ENCODE results near the gene GATC. TPM values are rescaled to one million over a fixed set of nuclear protein-coding genes. Genes with fewer than 3 reads are reported as not detected.
A peak's percentile ranks its signal among the peaks of the same experiment; 100 is the strongest.

GATC gene
- total and polyA plus RNA-seq, 2 experiments from 2014 or later = 15.9 to 18.3 TPM

DNA sequence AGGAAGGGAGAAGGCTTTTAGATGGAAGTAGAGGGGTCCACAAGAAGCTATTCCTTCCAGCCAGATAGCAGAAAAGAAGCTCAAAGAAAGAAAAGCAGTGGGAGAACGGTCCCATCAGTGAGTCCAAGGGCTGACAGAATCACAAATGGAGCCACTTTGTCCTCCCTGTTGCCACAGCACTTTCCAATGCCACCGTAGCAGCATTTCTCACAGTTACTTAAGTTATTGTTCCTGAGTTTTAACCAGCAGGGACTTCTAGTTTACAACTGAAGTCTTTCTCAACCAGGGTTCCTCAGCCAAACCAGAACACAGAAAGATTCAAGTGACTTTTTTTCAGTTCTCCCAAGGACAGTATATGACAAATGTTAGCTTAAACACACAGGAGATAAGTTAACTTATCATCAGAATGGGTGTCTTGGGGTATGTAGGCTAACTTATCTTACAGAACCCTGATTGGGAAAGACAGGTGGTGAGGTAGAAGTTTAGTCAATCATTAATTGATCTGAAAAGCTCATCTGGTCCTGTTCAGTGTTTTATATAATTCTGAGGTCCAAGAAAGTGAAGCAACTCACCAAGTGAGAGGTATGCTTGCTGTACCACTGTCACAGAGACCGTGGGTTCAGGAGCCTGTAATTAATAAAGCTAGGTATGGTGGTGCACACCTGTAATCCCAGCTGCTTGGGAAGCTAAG is 7.0 kb downstream of the GATC start:
- DNase-seq = no peak
- no peaks in the 10 kb centered on the region for H3K27me3 ChIP-seq (replicated peaks; ENCODE audit: insufficient read depth)
- H3K4me1 ChIP-seq (ENCODE audit: insufficient read depth) = no peaks in the 10 kb centered on the region
- H3K4me2 ChIP-seq (ENCODE audit: unreplicated experiment) = no peak overlapping the region
- TF ChIP-seq EZH2 (IDR thresholded peaks at IDR 0.05; ENCODE audit: insufficient read depth, poor library complexity, severe bottlenecking) (no peak), EZH2phosphoT487 (IDR thresholded peaks at IDR 0.05; ENCODE audit: insufficient read depth, low read depth) (no peak)
- in situ Hi-C loops (cut with MboI) = no loop called here
- peaks cover 32% of the 10 kb centered on the region for H3F3A ChIP-seq (ENCODE audit: insufficient read depth)
- H3K36me3 ChIP-seq (ENCODE audit: low read depth) = peaks cover 16% of the 10 kb centered on the region
- no peak overlapping the region for H2AFZ ChIP-seq
- WGBS, 2 experiments (ENCODE audit: low coverage in 1 of 2, low lambda C conversion rate in 2 of 2, missing lambda C conversion rate in 2 of 2) = 96 to 100% methylated on average over 3 of the region's 3 CpGs
- H3K27ac ChIP-seq = no peak overlapping the region
- no peaks in the 10 kb centered on the region for H3K9me3 ChIP-seq (ENCODE audit: low read depth)
- H3K9ac ChIP-seq = no peak overlapping the region
- H3K79me2 ChIP-seq (ENCODE audit: insufficient read depth) = peaks cover 51% of the 10 kb centered on the region
- no peak overlapping the region for H3K4me3 ChIP-seq
- H3K9me2 ChIP-seq (ENCODE audit: insufficient read depth) = no peaks in the 10 kb centered on the region
- no peaks in the 10 kb centered on the region for H4K20me1 ChIP-seq (ENCODE audit: insufficient read depth)

DNA sequence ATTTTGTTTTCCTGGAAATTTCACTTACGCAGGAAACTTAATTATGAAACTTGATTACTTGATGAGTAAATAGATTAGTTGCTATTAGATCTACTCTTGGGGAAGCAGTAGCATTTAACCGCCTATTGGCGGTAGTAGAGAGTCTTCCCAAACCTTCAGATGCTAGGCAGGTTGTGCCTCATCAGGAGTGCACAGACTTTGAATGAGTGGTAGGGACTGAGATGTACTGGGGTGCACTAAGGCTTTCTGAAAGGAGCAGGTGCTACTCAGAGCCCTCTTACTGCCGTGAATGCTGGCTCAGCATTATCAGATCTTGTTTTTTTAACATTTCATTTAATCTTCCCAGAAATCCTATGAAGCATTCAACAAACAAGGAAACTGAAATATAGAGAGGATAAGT is 7.7 kb downstream of the GATC start:
- H3K9me2 ChIP-seq (ENCODE audit: insufficient read depth) = no peaks in the 10 kb centered on the region
- no peak overlapping the region for H3K4me2 ChIP-seq (ENCODE audit: unreplicated experiment)
- WGBS, 2 experiments (ENCODE audit: low coverage in 1 of 2, low lambda C conversion rate in 2 of 2, missing lambda C conversion rate in 2 of 2) = 79 to 82% methylated on average over 4 of the region's 4 CpGs
- no peak overlapping the region for H3K27ac ChIP-seq
- no peaks in the 10 kb centered on the region for H3K4me1 ChIP-seq (ENCODE audit: insufficient read depth)
- DNase-seq = peak; percentile 63
- no peak overlapping the region for H2AFZ ChIP-seq
- H4K20me1 ChIP-seq (ENCODE audit: insufficient read depth) = no peaks in the 10 kb centered on the region
- peaks cover 33% of the 10 kb centered on the region for H3F3A ChIP-seq (ENCODE audit: insufficient read depth)
- in situ Hi-C loops (cut with MboI) = no loop called here
- no peak overlapping the region for H3K9ac ChIP-seq
- H3K36me3 ChIP-seq (ENCODE audit: low read depth) = peaks cover 23% of the 10 kb centered on the region
- no peaks in the 10 kb centered on the region for H3K27me3 ChIP-seq (replicated peaks; ENCODE audit: insufficient read depth)
- H3K9me3 ChIP-seq (ENCODE audit: low read depth) = no peaks in the 10 kb centered on the region
- no peak overlapping the region for H3K4me3 ChIP-seq
- TF ChIP-seq EZH2 (IDR thresholded peaks at IDR 0.05; ENCODE audit: insufficient read depth, poor library complexity, severe bottlenecking) = no peak
- peaks cover 51% of the 10 kb centered on the region for H3K79me2 ChIP-seq (ENCODE audit: insufficient read depth)

DNA sequence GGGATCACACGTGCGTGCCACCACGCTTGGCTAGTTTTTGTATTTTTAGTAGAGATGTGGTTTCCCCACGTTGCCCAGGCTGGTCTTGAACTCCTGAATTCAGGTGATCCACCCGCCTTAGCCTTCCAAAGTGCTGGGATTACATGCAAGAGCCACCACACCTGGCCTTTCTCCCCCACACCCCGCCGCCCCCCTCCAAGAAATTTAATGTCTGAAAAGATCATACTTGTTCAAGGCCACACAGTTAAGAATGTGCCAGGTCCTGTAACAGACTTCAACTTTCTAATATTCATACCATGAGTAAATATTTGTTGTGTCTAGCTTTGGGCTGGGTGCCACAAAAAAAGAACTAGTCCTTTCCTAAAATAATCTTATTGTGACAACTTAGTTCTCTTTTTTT is 9.1 kb downstream of the GATC start:
- Histone ChIP-seq H2AFZ (no peak overlapping the region), H3K4me3 (no peak overlapping the region), H3K36me3 (ENCODE audit: low read depth) (peaks cover 34% of the 10 kb centered on the region), H4K20me1 (ENCODE audit: insufficient read depth) (0 out of 2 replicates have a peak, but pooled peaks cover 2% of the 10 kb centered on the region), H3K9me3 (ENCODE audit: low read depth) (no peaks in the 10 kb centered on the region), H3K4me2 (ENCODE audit: unreplicated experiment) (no peak overlapping the region), H3K27ac (no peak overlapping the region), H3K4me1 (ENCODE audit: insufficient read depth) (no peaks in the 10 kb centered on the region), H3K79me2 (ENCODE audit: insufficient read depth) (peaks cover 48% of the 10 kb centered on the region), H3K9ac (no peak overlapping the region), H3K9me2 (ENCODE audit: insufficient read depth) (no peaks in the 10 kb centered on the region), H3K27me3 (replicated peaks; ENCODE audit: insufficient read depth) (no peaks in the 10 kb centered on the region), H3F3A (ENCODE audit: insufficient read depth) (peaks cover 43% of the 10 kb centered on the region)
- no peak for DNase-seq
- 79 to 84% methylated on average over 7 of the region's 7 CpGs for WGBS, 2 experiments (ENCODE audit: low coverage in 1 of 2, low lambda C conversion rate in 2 of 2, missing lambda C conversion rate in 2 of 2)
- TF ChIP-seq EZH2 (IDR thresholded peaks at IDR 0.05; ENCODE audit: insufficient read depth, poor library complexity, severe bottlenecking) = no peak
- no peak for TF ChIP-seq EZH2phosphoT487 (IDR thresholded peaks at IDR 0.05; ENCODE audit: insufficient read depth, low read depth)
- in situ Hi-C loops (cut with MboI) = no loop called here

DNA sequence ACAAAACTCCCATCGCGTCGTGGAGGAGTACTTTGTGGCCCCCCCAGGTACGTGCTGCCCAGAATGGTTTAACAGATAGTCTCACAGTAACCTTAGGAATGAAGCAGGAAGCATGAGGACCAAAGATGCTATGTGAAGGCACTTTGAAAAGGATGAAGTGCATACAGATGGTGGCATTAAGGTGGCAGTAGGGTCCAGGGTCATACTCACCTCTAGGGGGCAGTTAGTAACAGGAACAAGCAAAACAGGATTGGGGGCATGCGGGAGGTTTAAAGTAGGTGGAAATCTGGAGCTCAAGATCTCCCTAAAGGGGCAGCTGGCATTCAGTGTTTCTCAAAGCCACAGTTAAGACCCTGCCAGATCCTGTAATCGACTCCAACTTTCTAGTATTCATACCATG is 10.9 kb downstream of the GATC start:
- H3K27ac ChIP-seq = no peak overlapping the region
- DNase-seq = peak; percentile 14
- no peaks in the 10 kb centered on the region for H3K27me3 ChIP-seq (replicated peaks; ENCODE audit: insufficient read depth)
- in situ Hi-C loops (cut with MboI) = no loop called here
- H3K4me2 ChIP-seq (ENCODE audit: unreplicated experiment) = no peak overlapping the region
- peaks cover 54% of the 10 kb centered on the region for H3K79me2 ChIP-seq (ENCODE audit: insufficient read depth)
- H2AFZ ChIP-seq = no peak overlapping the region
- no peak overlapping the region for H3K9ac ChIP-seq
- H3F3A ChIP-seq (ENCODE audit: insufficient read depth) = peaks cover 59% of the 10 kb centered on the region
- WGBS, 2 experiments (ENCODE audit: low coverage in 1 of 2, low lambda C conversion rate in 2 of 2, missing lambda C conversion rate in 2 of 2) = 78 to 79% methylated on average over 6 of the region's 6 CpGs
- no peaks in the 10 kb centered on the region for H3K9me3 ChIP-seq (ENCODE audit: low read depth)
- peaks cover 48% of the 10 kb centered on the region for H3K36me3 ChIP-seq (ENCODE audit: low read depth)
- no peak for TF ChIP-seq EZH2phosphoT487 (IDR thresholded peaks at IDR 0.05; ENCODE audit: insufficient read depth, low read depth)
- no peak for TF ChIP-seq EZH2 (IDR thresholded peaks at IDR 0.05; ENCODE audit: insufficient read depth, poor library complexity, severe bottlenecking)
- 0 out of 2 replicates have a peak, but pooled peaks cover 4% of the 10 kb centered on the region for H4K20me1 ChIP-seq (ENCODE audit: insufficient read depth)
- H3K9me2 ChIP-seq (ENCODE audit: insufficient read depth) = no peaks in the 10 kb centered on the region
- no peaks in the 10 kb centered on the region for H3K4me1 ChIP-seq (ENCODE audit: insufficient read depth)
- no peak overlapping the region for H3K4me3 ChIP-seq
